GM19455 (cell line): Measurements from ENCODE around the gene RPL23.
A peak's percentile ranks its signal among the peaks of the same experiment; 100 is the strongest.

ENCODE experiments used
- ATAC-seq: cut with Tn5 transposase; IDR thresholded peaks from one replicate; pipeline ENCODE4 v1.9.1; 2021; ENCODE audit not compliant: unreplicated experiment

Gene RPL23

DNA sequence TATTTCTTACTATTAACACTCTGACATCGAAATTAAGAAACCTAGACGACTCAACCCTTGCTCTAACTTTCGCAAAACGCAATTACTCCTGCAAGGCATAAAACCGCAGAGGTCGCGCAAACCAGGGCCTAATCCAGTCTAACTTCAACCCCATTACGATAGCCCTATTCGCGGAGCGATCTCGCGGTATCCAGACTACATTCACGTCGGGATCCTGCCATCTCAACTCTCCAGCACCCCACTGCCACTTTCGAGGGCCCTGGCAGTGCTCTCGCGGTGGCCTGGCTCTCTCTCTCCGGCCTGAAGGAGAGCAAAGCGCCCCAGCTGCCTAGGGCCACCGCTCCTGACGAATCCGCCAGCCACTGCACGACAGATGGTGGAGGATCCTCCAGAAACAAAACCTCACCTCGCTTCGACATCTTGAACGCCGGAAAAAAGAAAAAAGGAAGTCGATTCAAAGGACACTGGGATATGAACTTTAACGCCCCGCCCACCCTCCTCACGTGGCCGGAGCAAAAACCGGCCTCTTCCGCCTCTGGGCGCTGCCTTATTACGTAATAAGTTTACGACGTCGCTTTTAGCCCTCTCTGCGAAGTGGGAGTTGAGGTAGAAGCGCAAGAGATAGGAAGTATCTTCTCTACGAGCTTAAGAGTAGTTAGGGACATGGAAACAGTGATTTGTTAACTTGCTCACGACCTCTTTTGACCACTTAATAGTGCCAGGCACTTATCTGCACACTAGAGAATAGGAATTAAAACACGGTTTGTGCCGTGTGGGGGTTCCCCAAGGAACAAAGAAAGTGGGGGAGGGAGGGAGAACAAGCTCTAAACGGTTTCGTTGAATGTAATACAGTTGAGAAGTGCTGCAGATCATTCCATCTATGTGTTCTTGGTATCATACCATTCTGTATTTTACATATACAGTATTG lies at the start of gene RPL23:
RPL23 (minus strand) TSS at position 430 of the 928 bp plus-strand sequence; CDS start at position 419, 11 bp downstream.
- ATAC-seq = peak; percentile 70

DNA sequence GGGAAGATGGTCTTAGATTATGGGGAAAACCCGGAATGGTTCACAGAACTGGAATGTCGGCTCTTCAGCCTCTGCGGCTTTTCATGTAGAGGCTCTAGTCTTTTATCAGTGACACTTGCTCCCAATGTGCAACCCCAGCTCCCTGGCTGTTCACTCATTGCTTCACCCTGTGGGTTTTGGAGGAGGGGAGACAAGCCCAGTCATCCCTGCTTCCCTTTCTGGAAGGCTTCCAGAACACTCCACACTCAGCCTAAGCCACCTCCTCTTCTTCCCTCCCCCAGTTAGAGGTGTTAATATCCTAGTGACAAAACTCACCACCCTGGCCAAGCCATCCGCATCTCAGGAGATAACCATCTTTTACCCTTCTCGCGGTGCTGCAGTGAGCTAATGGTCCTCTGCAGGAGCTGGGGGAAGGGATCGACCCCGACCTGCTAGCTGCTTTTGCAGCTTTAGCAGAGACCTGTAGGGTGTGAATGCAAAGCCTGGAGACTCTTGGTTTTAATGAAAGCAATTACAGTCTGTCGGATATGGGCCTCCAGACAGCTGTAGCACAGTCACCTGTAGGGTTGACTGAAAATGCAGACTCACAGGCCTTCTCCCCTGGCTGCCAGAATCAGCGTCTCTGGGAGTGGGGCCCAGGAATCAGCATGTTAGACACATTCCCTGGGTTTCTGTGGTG lies 47.6 kb upstream of the RPL23 start:
- no peak for ATAC-seq

DNA sequence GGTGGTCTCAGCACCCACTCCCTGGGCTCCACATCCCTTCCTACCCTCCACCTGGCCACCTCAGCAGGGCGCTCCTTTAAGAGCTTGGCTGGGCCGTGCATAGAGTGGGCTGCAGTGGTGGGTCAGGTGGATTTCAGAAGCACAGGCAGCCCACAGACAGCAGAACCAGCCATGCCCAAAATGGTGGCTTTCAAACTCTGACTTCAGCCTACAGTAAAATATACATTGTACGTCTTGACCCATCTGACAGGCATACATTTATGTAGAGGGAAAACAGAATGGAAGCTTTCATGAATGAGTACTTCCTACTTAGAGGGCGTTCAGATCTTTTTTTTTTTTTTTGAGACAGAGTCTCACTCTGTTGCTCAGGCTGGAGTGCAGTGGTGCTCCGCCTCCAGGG lies 45.9 kb upstream of the RPL23 start:
- no peak for ATAC-seq

DNA sequence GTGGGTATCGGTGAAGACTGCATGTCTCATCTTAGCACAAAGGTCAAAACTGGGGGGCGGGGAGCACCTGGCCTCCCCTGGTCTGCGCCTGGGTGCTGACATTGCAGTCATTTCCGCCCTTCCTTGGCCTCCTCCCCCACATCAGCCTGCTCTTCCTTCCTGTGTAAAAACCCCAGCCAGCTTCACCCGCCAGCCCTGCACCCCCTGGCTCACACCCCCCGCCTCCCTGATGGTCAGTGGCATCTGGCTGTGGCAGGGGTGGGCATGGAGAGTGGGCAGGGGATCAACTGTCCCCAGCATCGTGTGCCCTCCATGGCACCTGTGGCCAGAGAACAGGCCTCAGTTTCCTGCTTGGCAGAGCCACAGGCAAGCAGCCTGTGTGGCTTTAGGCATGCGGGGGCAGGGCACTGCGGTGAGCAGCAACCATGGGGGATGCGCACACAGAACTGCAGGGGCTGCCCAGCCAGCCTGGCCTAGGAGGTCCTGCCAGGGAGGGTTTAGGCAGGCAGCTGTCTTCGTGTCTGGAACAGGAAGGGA lies 45.4 kb upstream of the RPL23 start:
- peak; percentile 81 for ATAC-seq

DNA sequence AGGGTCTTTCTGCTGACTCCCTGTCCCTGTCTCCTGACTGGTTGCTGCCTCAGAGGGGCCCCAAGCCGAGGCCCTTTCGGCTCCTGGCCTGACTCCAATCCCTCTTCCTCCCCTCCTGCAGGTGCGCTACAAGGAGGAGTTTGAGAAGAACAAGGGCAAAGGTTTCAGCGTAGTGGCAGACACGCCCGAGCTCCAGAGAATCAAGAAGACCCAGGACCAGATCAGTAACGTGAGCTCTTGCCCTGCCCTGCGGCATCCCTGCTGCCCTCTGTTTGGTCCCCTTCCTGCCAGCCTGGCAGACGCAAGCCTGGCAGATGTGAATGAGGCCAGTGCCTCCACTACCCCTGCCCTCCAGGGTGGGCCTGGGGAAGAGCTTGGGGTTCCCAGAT lies 44.8 kb upstream of the RPL23 start:
- peak; percentile 26 for ATAC-seq

DNA sequence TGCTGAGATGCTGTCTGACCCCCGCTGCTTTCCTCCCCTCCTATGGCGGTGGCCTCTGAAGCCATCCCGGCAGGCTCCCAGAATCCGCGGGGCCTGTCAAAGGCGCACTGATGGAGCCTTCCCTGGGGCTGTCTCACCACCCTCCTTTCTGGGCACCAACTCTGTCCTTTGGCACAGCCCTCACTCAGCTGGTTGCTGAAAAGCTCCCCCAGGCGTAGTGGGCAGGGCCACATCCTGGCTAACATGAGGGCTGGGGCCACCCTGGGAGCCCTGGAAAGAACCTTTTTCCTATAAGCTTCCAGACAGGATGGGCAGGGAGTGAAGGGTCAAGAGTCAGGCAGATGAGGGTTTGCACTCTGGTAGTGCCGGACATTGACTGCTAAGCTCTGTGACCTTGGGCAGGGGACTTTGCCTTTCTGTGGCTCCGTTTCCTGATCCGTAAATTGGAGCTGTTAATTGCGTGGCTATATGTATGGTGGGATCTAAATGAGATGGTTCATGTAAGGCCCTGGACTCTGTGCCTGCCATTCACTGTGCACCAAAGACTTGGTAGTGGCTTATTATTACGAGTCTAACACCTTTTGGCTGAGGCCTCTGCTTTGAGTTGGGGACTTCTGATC lies 44.3 kb upstream of the RPL23 start:
- ATAC-seq = no peak

DNA sequence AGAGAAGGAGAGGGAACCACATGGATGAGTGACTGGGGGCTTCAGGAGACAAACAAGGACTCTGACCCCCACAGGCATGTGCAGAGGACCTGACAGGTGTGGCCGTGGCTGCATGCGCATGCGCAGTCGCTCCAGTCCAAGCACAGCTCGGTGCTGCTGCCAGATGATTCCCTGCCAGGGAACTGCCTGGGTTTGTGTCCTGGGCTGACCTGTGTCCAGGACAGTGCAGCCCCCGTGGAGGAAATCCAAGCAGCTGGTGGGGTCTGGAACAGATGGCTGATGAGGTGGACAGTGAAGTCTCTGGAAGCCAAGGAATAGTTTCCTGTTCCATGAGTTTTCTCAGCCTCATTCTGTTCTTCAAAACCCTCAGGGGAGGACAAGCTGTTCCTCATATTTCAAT lies 43.7 kb upstream of the RPL23 start:
- ATAC-seq = no peak

DNA sequence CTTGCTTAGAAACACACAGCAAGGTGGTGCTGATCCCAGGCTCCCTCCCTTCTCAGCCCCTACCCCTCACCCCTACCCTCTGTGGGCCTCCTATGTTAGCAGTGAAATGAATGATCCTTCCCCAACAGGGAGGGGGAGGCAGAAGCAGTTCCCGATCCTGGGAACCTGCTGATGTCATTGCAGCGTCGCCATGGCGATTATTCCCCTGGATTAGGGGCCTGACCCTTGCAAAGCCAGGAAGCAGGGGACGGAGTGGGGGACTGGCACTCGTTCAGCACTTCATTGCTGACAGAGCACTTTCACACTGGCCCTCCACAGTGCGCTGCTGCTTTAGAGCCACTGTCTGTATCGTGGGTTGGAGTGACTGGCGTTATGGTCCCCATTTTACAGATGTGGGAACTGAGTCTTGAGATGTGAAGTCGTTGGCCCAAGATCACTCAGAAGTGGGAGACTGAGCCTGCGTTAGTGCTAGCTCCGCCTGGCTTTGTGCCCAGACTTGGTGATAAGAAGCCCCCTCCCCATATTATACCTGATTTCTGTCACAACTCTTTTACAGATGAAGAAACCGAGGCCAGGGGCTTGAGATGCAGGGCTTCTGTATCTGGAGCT lies 42.9 kb upstream of the RPL23 start:
- no peak for ATAC-seq

DNA sequence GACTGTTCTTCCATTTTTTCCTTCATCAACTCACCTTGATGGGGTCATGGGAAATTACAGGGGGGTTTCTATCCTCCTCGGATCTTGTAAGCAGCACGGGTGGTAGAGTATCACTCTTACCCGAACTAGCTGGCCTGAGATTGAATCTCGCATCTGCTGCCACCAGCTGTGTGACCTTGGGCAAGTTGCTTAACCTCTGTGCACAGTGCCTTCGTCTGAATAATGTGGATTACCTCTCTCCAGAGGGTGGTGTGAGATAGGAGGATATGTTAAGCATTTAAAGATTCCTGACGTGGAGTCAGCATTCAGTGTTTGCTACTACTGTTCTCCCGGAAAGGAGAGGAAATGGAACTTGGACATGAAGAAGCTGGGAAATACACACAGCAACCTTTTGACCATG lies 40.8 kb upstream of the RPL23 start:
- ATAC-seq = no peak

DNA sequence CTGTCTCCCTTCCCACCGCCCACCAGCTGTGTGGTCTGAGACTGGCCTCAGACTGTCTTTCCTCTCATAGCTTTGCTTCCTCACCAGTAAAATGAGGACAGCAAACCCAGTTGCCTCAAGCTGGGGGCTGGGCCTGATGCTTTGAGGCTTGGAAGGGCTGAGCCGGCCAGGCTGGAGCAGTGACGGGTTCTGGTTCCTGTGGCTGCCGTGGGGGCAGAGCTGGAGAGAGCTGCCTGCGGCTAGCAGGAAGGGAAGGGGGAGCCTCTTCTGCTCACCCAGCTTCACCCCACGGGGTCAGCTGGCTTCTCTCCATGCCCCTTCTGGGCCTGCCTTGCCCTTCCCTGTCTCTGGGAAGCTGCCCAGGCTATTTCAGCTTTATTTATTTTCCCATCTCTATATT lies 40.1 kb upstream of the RPL23 start:
- no peak for ATAC-seq

DNA sequence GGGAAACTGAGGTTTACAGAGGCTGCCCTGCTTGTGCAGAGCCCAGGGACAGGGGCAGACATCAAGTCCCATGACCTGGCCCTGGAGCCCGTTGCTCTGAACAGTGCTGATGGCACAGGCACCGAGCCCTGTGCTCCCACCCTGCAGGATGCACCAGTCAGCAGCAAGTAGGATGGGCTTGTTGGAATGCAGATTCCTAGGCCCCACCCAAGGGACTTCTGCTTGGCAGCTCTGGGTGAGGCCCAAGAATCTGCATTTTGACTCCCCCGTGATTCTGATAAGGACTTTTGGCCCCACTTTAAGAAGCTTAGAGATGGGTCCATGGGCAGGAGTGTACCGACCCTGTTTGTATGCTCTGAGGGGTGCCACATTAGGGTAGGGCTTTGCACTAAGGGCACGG lies 39.6 kb upstream of the RPL23 start:
- no peak for ATAC-seq

DNA sequence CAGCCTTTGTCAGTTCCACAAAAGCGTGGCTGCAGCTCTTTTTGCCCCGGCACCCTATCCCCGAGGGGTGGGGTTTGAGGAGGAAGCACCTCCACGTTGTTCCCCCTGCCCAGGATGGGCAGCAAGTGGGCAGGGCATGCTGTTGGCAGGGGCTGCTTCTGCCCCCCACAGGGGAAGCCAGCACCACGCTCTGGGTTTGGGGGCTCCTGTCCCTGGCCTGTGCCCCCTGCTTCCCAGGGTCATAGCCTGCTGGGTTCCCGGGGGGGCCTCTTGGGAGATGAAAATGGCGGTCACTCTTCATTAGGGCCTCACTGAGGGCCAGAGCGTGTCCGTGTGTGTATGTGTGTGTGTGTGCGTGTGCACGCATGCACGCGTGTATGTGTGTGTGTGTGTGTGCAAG lies 39.1 kb upstream of the RPL23 start:
- ATAC-seq = no peak

DNA sequence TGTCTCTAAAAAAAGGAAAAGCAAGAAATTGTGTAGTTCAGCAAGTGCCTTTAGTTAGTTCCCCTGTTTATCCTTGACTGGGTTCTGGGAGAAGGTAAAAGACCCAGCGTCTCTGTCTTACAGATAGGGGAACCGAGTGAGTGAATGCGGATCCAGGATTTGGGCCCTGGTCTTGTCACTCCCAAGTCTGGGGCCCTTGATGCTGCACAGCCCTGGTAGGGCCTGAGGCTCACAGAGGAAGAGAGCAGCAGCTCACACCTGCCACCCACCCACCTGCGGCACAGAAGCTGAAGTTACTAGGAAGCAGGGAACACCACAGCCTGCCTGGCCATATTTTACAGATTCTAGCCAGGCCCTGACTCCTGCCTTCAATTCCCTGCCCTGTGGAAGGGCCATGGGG lies 38.6 kb upstream of the RPL23 start:
- ATAC-seq = no peak

DNA sequence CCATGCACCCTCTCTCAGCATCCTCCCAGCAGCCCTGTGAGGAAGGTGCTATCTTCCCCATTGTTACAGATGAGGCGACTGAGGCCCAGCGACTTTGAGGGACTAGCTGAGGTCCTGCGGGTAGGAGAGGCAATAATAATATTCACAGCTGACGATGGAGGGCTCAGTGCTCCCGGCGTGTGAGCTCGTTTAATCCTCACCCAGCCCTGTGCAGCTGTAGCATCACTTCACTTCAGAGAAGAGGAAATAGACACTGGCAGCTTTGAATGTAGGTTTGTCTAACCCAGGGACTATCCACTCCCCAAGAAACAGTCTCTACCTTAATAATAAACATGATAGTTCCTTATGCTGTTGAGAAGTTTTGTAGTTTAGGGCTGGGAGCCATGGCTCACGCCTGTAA lies 37.9 kb upstream of the RPL23 start:
- no peak for ATAC-seq

DNA sequence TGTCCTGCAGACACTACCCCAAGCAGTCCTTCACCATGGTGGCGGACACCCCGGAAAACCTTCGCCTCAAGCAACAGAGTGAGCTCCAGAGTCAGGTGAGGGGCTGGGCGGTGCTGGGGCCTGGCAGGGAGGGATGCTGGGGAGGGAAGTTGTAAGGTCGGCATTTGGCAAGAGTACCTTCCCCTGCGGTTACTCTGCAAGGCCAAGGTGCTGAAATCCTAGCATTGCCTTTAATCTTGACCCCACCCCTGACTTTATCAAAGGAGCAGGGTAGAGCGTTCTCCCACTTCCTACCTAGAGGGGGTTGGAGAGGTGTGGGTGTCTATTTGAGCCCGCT lies 36.9 kb upstream of the RPL23 start:
- ATAC-seq = no peak

DNA sequence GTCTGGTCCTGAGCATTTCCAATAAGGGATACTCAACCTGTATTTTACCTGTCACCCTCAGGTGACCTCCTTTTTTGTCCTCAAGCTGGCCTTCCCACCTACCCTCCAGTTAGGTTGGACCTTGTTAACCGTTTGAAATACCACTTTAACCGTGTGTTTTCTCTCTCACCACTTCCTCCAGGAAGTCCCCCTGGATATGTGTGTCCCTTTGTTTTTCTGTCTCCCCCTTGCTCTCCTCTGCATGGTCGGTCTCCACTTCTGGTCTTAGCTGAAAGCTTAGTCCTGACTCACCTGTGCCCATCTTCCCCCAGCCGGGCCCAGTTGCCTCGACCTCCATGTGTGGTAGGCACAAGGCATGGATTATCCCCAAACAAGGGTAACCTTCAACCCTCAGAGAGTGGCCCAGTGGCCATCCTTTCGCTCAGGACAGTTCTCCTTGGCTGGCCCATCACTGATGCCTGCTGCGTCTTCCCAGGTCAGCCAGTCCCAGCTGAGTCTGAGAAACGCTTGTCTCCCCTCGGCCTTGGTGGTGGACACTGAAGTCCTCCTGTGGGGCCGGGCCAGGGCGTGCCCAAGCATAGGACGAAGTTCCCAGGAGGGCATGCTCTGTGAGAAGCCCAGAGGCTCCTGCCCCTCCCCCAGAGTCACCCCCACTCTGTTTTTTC lies 36.4 kb upstream of the RPL23 start:
- ATAC-seq = no peak

DNA sequence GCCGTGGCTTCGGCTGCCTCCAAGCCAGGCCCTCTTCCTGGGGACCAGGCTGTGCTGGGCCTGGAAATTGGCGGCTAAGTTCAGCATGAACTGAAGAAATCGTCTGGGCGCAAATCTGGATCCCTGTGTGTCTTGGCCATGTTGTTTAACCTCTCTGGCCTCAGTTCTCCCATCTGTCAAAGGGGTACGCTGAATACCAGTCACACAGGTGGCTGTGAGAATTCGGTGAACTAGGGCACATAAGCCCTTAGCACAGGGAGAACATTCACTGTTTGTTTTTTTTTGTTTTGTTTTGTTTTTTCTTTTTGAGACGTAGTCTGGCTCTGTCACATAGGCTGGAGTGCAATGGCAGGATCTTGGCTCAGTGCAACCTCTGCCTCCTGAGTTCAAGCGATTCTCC lies 35.3 kb upstream of the RPL23 start:
- no peak for ATAC-seq

DNA sequence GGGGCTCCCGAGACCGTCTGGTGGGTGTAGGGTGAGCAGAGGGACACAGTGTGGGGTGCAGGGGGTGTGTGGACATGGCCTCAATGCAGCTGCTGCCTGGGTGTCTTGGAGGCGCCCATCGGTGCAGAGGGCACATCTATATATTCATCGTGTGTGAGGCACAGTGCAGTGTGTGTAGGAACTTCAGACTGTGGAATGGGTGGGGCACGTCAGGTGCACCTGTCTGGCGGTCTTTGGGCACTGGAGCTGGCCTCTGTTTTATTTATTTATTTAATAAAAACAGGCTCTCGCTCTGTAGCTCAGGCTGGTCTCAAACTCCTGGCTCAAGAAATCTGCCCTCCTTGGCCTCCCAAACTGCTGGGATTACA lies 33.1 kb upstream of the RPL23 start:
- ATAC-seq = no peak

DNA sequence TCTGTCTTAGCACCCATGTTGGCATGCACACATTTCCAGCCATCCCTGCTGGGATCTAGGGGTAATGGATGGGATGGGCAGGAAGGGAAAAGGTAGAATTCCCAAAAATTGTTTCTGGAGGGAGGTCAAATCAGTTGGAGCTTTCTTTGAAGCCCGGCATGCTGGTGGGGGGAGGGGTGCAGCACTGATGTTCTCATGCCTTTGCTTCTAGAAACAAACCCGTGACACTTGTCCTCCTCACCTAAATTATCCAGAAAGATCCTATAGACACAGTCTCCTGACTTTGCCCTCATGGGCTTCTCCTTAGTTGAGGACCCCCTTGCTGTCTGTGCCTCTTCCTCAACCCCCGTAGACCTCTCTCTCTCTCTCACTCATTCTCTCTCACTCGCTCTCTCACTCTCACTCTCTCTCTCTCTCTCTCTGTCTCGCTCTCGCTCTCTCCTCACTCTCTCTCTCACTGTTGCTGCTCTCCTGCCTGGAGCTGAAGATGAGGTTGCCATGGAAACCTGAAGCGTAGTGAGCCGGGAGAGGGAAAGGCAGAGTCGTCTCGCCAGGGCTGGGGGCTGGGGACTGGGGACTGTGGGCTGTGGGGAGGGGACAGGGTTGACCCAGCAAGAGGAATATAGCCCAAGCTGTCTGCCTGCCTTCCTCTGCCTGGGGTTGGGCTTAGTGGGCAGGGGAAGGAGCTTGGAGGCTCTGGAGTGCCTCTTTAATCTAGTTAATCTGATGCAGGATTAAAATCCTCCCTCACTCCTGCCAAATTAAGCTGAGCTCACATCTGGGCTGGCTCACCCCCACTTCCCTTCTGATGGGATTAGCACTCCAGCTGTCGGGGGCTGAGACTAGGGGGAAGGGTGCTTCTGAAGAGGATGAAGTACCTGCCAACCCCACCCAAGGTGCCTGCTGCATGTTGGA lies 32.5 kb upstream of the RPL23 start:
- no peak for ATAC-seq
